DND-41 (cell line): ENCODE data around the gene LRRN2.

Source experiments
- EZH2 ChIP-seq: IDR thresholded peaks from 3 replicates; pipeline ENCODE4 v1.6.1; 2012; ENCODE audit warnings: borderline replicate concordance, low read depth, mild to moderate bottlenecking, moderate library complexity, low read length, inconsistent platforms; ENCODE audit not compliant: severe bottlenecking
- TF ChIP-seq, protein P1 (sequence below): IDR thresholded peaks from 2 replicates; pipeline ENCODE4 v1.5.1; 2012; ENCODE audit warnings: borderline replicate concordance, low read length, moderate library complexity, mild to moderate bottlenecking; ENCODE audit not compliant: poor library complexity, severe bottlenecking; ENCODE audit errors: extremely low read depth

DNA sequence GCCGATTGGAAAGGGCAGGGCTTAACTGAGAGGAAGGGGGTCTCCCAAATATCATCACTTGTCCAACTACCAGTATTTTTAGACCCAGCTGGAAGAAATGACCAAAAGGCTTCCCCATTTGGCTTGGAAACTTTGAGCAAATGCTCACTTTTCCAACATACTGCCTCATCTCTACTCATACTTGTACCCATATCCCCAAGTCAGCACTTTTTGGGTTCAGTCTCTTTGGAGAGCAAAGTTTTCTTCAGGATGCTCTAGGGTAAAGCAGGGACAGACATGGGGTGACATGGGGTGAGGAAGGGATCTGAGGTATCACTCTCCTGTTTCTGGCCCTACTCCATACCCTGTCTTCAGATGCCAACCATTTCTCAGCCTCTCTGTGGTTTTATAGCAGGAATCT is 27.2 kb downstream of the LRRN2 start:
- TF ChIP-seq, protein P1, sequence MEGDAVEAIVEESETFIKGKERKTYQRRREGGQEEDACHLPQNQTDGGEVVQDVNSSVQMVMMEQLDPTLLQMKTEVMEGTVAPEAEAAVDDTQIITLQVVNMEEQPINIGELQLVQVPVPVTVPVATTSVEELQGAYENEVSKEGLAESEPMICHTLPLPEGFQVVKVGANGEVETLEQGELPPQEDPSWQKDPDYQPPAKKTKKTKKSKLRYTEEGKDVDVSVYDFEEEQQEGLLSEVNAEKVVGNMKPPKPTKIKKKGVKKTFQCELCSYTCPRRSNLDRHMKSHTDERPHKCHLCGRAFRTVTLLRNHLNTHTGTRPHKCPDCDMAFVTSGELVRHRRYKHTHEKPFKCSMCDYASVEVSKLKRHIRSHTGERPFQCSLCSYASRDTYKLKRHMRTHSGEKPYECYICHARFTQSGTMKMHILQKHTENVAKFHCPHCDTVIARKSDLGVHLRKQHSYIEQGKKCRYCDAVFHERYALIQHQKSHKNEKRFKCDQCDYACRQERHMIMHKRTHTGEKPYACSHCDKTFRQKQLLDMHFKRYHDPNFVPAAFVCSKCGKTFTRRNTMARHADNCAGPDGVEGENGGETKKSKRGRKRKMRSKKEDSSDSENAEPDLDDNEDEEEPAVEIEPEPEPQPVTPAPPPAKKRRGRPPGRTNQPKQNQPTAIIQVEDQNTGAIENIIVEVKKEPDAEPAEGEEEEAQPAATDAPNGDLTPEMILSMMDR, result no peak
- no peak for TF ChIP-seq EZH2
